ENCODE data around the gene ORMDL2.
"Not testable (repeated sequence)": the region's sequence is repeated elsewhere in the genome, so short reads cannot be mapped to it uniquely, and the experiment has no call there.

ORMDL2 gene

DNA sequence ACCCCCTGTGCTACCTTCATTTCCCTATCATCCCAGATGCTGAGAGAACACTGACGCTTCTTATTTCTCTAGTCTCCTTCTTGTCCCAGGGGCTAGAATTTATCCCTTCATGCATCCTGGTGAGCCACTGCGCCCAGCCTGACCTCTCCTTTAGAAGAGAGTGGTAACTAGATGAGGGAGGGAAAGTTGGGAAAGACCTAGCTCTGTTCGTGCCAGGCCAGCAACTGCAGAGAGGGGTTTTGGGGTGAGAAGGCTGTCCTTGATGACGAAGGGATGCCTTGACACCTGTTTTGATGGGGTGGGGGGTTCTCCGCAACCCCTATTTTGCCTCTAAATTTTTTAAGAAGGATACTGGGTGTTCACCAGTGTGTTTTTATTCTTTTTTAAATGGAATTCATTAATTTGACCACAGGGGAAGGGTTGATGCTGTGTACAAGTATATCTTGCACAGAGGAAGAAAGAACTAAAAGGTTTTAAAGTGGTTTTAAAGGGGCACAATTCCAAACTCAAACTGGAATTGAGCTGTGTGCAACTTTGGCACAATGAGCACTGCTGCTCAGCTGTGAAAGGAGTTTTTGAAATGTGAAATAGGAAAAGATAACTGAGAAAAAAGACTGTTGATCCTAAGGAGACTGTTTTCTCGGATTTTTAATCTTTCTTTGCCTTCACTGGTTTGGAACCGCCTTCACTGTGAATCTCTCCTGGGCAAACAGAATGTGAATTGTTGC, 31.9 kb downstream of the ORMDL2 start:
- DNase-seq (ENCODE audit: low read depth) = no peak
- TF ChIP-seq, protein P1, sequence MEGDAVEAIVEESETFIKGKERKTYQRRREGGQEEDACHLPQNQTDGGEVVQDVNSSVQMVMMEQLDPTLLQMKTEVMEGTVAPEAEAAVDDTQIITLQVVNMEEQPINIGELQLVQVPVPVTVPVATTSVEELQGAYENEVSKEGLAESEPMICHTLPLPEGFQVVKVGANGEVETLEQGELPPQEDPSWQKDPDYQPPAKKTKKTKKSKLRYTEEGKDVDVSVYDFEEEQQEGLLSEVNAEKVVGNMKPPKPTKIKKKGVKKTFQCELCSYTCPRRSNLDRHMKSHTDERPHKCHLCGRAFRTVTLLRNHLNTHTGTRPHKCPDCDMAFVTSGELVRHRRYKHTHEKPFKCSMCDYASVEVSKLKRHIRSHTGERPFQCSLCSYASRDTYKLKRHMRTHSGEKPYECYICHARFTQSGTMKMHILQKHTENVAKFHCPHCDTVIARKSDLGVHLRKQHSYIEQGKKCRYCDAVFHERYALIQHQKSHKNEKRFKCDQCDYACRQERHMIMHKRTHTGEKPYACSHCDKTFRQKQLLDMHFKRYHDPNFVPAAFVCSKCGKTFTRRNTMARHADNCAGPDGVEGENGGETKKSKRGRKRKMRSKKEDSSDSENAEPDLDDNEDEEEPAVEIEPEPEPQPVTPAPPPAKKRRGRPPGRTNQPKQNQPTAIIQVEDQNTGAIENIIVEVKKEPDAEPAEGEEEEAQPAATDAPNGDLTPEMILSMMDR (IDR thresholded peaks at IDR 0.05; ENCODE audit: low read length, missing control alignments) = no peak
- H3K4me3 ChIP-seq (replicated peaks; ENCODE audit: low read depth, low read length) = no peak overlapping the region

GRCh38 chr12:55850401-55850800, 32.6 kb downstream of the ORMDL2 start:
- DNase-seq (ENCODE audit: low read depth) = no peak
- TF ChIP-seq, protein P1 (IDR thresholded peaks at IDR 0.05; ENCODE audit: low read length, missing control alignments) = no peak
- no peak overlapping the region for H3K4me3 ChIP-seq (replicated peaks; ENCODE audit: low read depth, low read length)

- TF ChIP-seq, protein P1 (IDR thresholded peaks at IDR 0.05; ENCODE audit: low read length, missing control alignments) = no peak
- peak; percentile 55 for DNase-seq (ENCODE audit: low read depth)
- no peak overlapping the region for H3K4me3 ChIP-seq (replicated peaks; ENCODE audit: low read depth, low read length)
Observed at GRCh38 chr12:55850893-55851292, 33.1 kb downstream of the ORMDL2 start.

- no peak for DNase-seq (ENCODE audit: low read depth)
- TF ChIP-seq, protein P1 (IDR thresholded peaks at IDR 0.05; ENCODE audit: low read length, missing control alignments) = no peak
- no peak overlapping the region for H3K4me3 ChIP-seq (replicated peaks; ENCODE audit: low read depth, low read length)
Observed at GRCh38 chr12:55852740-55853139, 34.9 kb downstream of the ORMDL2 start.

GRCh38 chr12:55861396-55861795, 43.6 kb downstream of the ORMDL2 start:
- no peak for DNase-seq (ENCODE audit: low read depth)
- TF ChIP-seq, protein P1 (IDR thresholded peaks at IDR 0.05; ENCODE audit: low read length, missing control alignments) = no peak
- H3K4me3 ChIP-seq (replicated peaks; ENCODE audit: low read depth, low read length) = no peak overlapping the region

DNA sequence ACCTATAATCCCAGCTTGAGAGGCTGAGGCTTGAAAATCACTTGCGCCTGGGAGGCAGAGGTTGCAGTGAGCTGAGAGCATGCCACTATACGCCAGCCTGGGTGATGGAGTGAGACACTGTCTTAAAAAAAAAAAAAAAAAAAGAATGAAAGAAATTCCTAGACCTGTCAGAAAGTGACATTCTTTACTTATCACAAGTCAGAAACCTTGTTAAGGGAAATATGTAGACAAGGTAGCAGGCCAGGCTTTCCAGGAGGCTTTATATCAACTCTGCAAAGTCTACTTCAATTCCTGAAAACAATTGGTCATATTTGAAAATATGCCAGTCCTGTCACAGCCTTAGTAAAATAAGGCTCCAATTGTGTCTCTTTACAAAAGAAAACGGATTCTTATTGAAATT, 44.0 kb downstream of the ORMDL2 start:
- no peak overlapping the region for H3K4me3 ChIP-seq (replicated peaks; ENCODE audit: low read depth, low read length)
- no peak for DNase-seq (ENCODE audit: low read depth)
- TF ChIP-seq, protein P1 (IDR thresholded peaks at IDR 0.05; ENCODE audit: low read length, missing control alignments) = no peak

GRCh38 chr12:55862286-55862685, 44.4 kb downstream of the ORMDL2 start:
- no peak for DNase-seq (ENCODE audit: low read depth)
- TF ChIP-seq, protein P1 (IDR thresholded peaks at IDR 0.05; ENCODE audit: low read length, missing control alignments) = no peak

DNA sequence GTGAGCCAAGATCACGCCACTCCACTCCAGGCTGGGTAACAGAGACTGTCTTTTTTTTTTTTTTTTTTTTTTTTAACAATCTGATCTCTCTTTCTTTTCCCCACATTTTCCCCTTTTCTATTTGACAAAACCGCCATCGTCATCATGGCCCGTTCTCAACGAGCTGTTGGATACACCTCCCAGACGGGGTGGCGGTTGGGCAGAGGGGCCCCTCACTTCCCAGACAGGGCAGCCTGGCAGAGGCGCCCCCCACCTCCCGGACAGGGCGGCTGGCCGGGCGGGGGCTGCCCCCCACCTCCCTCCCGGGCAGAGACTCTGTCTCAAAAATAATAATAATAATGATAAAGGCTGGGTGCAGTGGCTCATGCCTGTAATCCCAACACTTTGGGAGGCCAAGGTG, 45.1 kb downstream of the ORMDL2 start:
- not testable (repeated sequence) for DNase-seq (ENCODE audit: low read depth); H3K4me3 ChIP-seq (replicated peaks; ENCODE audit: low read depth, low read length)

More at GRCh38 chr12:55862286-55862685, 44.4 kb downstream of the ORMDL2 start:
- H3K4me3 ChIP-seq (replicated peaks; ENCODE audit: low read depth, low read length) = no peak overlapping the region

Data from fibroblast of pulmonary artery (primary cell).